ENCODE results near the gene TIMP4. TPM values are rescaled to one million over a fixed set of nuclear protein-coding genes. Genes with fewer than 3 reads are reported as not detected.

The TIMP4 gene
- total and polyA plus RNA-seq, 2 of the 4 experiments (the other 2 are of a cell fraction) = 0.39 to 0.54 TPM

DNA sequence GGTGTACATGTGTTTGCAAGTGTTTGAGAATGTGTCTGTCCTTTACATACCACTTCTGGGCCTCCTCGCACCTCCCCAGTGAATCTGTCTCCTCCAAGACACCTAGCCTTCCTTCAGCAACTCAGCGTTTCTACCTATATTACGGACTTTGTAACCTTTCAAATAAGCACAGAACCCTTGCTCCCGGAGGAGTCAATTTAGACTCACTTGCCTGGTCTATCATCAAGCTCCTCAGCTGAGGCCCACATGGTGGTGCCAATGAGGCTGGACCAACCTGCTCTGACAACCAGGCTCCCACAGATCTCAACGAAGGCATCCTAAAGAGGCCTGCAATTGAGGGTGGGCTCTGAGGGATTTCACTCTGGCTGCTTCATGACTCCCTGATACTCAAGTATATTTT lies 32.8 kb upstream of the TIMP4 start:
- peak overlapping the region; percentile 12 for H2AK9ac ChIP-seq (replicated peaks; ENCODE audit: low read depth, low read length, poor library complexity)
- in situ Hi-C loops (cut with MboI; ENCODE audit: low sequenced_read_pairs) = no loop called here
- no peaks in the 10 kb centered on the region for H3K79me1 ChIP-seq (ENCODE audit: low read depth in 1 of 2, low read length in 2 of 2)
- POLR2A ChIA-PET (ENCODE audit: unreplicated experiment) = no interaction called here
- 97% methylated on average over 3 of the region's 5 CpGs; no CpG with 5 or more reads in 1 of the 2 experiments for WGBS, 2 experiments (ENCODE audit: extremely low coverage in 2 of 2, insufficient read length in 1 of 2)
- dilution Hi-C loops (cut with HindIII; ENCODE audit: low sequenced_read_pairs, unreplicated experiment) = no loop called here
- H3K9me3 ChIP-seq (ENCODE audit: control insufficient read depth, insufficient read depth, low read length) = no peaks in the 10 kb centered on the region
- intact Hi-C loops (cut with micrococcal nuclease) = loop anchor here (5.0 kb wide), 3 partner anchors 96 to 366 kb away; partner anchors contain the start of genes MKRN2 and PPARG
- CTCF ChIA-PET = interaction anchor here (0.6 kb wide), 1 partner anchor 82 kb away, joined by 6 read pairs; no protein-coding TSS in a partner anchor
- no peak overlapping the region for H3K23ac ChIP-seq (ENCODE audit: low read depth, low read length)
- peak overlapping the region; percentile 73; the same call in 1 of the 2 replicates for H4K91ac ChIP-seq (ENCODE audit: insufficient read depth, low read depth, low read length)
- no peaks in the 10 kb centered on the region for H4K20me1 ChIP-seq (ENCODE audit: insufficient read depth, low read length)
- H2BK15ac ChIP-seq (ENCODE audit: low read depth, low read length) = peak overlapping the region; percentile 99; the same call in 2 of the 3 replicates
- no peak overlapping the region for H4K5ac ChIP-seq (ENCODE audit: low read depth, low read length)
- DNase-seq = no peak
- no peak overlapping the region for H3K27ac ChIP-seq (ENCODE audit: insufficient read depth, low read length)
- no peak overlapping the region for H3K18ac ChIP-seq (ENCODE audit: low read depth, low read length)
- peaks cover 18% of the 10 kb centered on the region for H3K9me1 ChIP-seq (ENCODE audit: insufficient read depth, low read length)
- TF ChIP-seq BHLHE40 (IDR thresholded peaks at IDR 0.05; ENCODE audit: low read depth, low read length) (no peak), SMC3 (IDR thresholded peaks at IDR 0.05; ENCODE audit: low read depth, low read length) (no peak), MAFK (IDR thresholded peaks at IDR 0.05; ENCODE audit: low read depth, low read length) (no peak), FOS (IDR thresholded peaks at IDR 0.05; ENCODE audit: low read depth, low read length) (no peak), MXI1 (IDR thresholded peaks at IDR 0.05; ENCODE audit: borderline replicate concordance, low read depth, low read length) (no peak), NFE2L2 (IDR thresholded peaks at IDR 0.05; ENCODE audit: low read depth, low read length) (no peak), CHD1 (IDR thresholded peaks at IDR 0.05; ENCODE audit: low read depth, low read length) (no peak), RAD21 (IDR thresholded peaks at IDR 0.05; ENCODE audit: low read length) (no peak), RCOR1 (IDR thresholded peaks at IDR 0.05; ENCODE audit: insufficient replicate concordance, low read length) (no peak), MAZ (IDR thresholded peaks at IDR 0.05; ENCODE audit: borderline replicate concordance, low read depth, low read length) (no peak), POLR2A (IDR thresholded peaks at IDR 0.05; ENCODE audit: low read depth, low read length) (no peak)
- TF ChIP-seq, protein P1, sequence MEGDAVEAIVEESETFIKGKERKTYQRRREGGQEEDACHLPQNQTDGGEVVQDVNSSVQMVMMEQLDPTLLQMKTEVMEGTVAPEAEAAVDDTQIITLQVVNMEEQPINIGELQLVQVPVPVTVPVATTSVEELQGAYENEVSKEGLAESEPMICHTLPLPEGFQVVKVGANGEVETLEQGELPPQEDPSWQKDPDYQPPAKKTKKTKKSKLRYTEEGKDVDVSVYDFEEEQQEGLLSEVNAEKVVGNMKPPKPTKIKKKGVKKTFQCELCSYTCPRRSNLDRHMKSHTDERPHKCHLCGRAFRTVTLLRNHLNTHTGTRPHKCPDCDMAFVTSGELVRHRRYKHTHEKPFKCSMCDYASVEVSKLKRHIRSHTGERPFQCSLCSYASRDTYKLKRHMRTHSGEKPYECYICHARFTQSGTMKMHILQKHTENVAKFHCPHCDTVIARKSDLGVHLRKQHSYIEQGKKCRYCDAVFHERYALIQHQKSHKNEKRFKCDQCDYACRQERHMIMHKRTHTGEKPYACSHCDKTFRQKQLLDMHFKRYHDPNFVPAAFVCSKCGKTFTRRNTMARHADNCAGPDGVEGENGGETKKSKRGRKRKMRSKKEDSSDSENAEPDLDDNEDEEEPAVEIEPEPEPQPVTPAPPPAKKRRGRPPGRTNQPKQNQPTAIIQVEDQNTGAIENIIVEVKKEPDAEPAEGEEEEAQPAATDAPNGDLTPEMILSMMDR (conservative IDR thresholded peaks at IDR 0.05; ENCODE audit: low read depth, low read length) = no peak
- TF ChIP-seq, protein P2, sequence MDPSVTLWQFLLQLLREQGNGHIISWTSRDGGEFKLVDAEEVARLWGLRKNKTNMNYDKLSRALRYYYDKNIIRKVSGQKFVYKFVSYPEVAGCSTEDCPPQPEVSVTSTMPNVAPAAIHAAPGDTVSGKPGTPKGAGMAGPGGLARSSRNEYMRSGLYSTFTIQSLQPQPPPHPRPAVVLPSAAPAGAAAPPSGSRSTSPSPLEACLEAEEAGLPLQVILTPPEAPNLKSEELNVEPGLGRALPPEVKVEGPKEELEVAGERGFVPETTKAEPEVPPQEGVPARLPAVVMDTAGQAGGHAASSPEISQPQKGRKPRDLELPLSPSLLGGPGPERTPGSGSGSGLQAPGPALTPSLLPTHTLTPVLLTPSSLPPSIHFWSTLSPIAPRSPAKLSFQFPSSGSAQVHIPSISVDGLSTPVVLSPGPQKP (IDR thresholded peaks at IDR 0.05; ENCODE audit: borderline replicate concordance, low read depth, low read length) = no peak
- no peak overlapping the region for H2BK5ac ChIP-seq (ENCODE audit: low read depth, low read length, poor library complexity, severe bottlenecking)
- H3K14ac ChIP-seq (replicated peaks; ENCODE audit: low read depth, low read length) = 0 out of 2 replicates have a peak overlapping the region, but pooled peaks have one; percentile 34
- no peak overlapping the region for H2AFZ ChIP-seq (replicated peaks; ENCODE audit: low read length, poor library complexity)
- no peak overlapping the region for H3K4me2 ChIP-seq (ENCODE audit: low read depth, low read length)
- no TSS peak for BruUV-seq (replicated peaks)
- peak overlapping the region in 1 of 2 experiments; percentile 47; a peak in 1 of 4 replicates for H4K8ac ChIP-seq (ENCODE audit: low read depth in 2 of 2, low read length in 2 of 2)
- peak overlapping the region; percentile 71 for H3K4ac ChIP-seq (ENCODE audit: low read depth, low read length)
- peak overlapping the region; percentile 86; the same call in 1 of the 2 replicates for H2BK20ac ChIP-seq (ENCODE audit: low read depth, low read length)
- peak overlapping the region; percentile 97 for H2BK120ac ChIP-seq (ENCODE audit: low read depth, low read length)
- no peaks in the 10 kb centered on the region for H3K36me3 ChIP-seq (ENCODE audit: control insufficient read depth, insufficient read depth, low read length)
- no peak overlapping the region for H3K56ac ChIP-seq (ENCODE audit: extremely low read depth, insufficient read depth, low read length)
- peak overlapping the region; percentile 73; the same call in 1 of the 2 replicates for H2AK5ac ChIP-seq (ENCODE audit: low read depth, low read length)
- no peak overlapping the region for H3K4me3 ChIP-seq (ENCODE audit: insufficient read depth, low read depth, low read length)
- no peak for ATAC-seq (ENCODE audit: low read depth)
- peaks cover 37% of the 10 kb centered on the region for H3K4me1 ChIP-seq (ENCODE audit: control insufficient read depth, insufficient read depth, low read length)
- no peaks in the 10 kb centered on the region for H3K27me3 ChIP-seq (ENCODE audit: control insufficient read depth, insufficient read depth, low read length)
- no peak overlapping the region for H3K9ac ChIP-seq (ENCODE audit: low read depth, low read length)
